ENCODE results near the gene RARG.
"Not testable (repeated sequence)": the region's sequence is repeated elsewhere in the genome, so short reads cannot be mapped to it uniquely, and the experiment has no call there.

RARG gene

GRCh38 chr12:53208877-53209463 is 23.0 kb downstream of the RARG start:
- peaks cover 19% of the 10 kb centered on the region for H3K4me1 ChIP-seq (ENCODE audit: control insufficient read depth, insufficient read depth, low read length)

GRCh38 chr12:53208435-53208834 is 23.6 kb downstream of the RARG start:
- H3K4me3 ChIP-seq (ENCODE audit: low read length): no peak overlapping the region
- no peaks in the 10 kb centered on the region for H3K27me3 ChIP-seq (ENCODE audit: control insufficient read depth, insufficient read depth, low read length)
- no peak overlapping the region for H3K9ac ChIP-seq (ENCODE audit: low read length)
- H3K36me3 ChIP-seq (ENCODE audit: control insufficient read depth, insufficient read depth, low read length): peaks cover 17% of the 10 kb centered on the region
- H3K9me3 ChIP-seq (ENCODE audit: control insufficient read depth, low read length): no peaks in the 10 kb centered on the region
- H3K4me1 ChIP-seq (ENCODE audit: control insufficient read depth, insufficient read depth, low read length): peaks cover 19% of the 10 kb centered on the region

More at GRCh38 chr12:53208877-53209463, 23.0 kb downstream of the RARG start:
- Histone ChIP-seq H3K27me3 (ENCODE audit: control insufficient read depth, insufficient read depth, low read length) (no peaks in the 10 kb centered on the region), H3K4me3 (ENCODE audit: low read length) (no peak overlapping the region), H3K9ac (ENCODE audit: low read length) (no peak overlapping the region), H3K36me3 (ENCODE audit: control insufficient read depth, insufficient read depth, low read length) (peaks cover 17% of the 10 kb centered on the region), H3K9me3 (ENCODE audit: control insufficient read depth, low read length) (no peaks in the 10 kb centered on the region)

- Histone ChIP-seq H3K9ac (ENCODE audit: low read length) (peak within 1 kb of the TSS; percentile 10), H3K4me3 (ENCODE audit: low read length) (no peak within 1 kb of the TSS), H3K4me1 (ENCODE audit: control insufficient read depth, insufficient read depth, low read length) (peaks cover 19% of the 10 kb centered on the region), H3K27me3 (ENCODE audit: control insufficient read depth, insufficient read depth, low read length) (no peaks in the 10 kb centered on the region), H3K9me3 (ENCODE audit: control insufficient read depth, low read length) (no peaks in the 10 kb centered on the region), H3K36me3 (ENCODE audit: control insufficient read depth, insufficient read depth, low read length) (peaks cover 11% of the 10 kb centered on the region)
Observed at GRCh38 chr12:53207042-53207441, 25.0 kb downstream of the RARG start, which contains the start of gene ITGB7. Gene ITGB7 (minus strand): TSS chr12:53207251. CDS start chr12:53200443, 6,808 bp downstream.

- peaks cover 6% of the 10 kb centered on the region for H3K36me3 ChIP-seq (ENCODE audit: control insufficient read depth, insufficient read depth, low read length)
- no peaks in the 10 kb centered on the region for H3K27me3 ChIP-seq (ENCODE audit: control insufficient read depth, insufficient read depth, low read length)
- H3K9me3 ChIP-seq (ENCODE audit: control insufficient read depth, low read length): no peaks in the 10 kb centered on the region
- no peak overlapping the region for H3K4me3 ChIP-seq (ENCODE audit: low read length)
- no peak overlapping the region for H3K9ac ChIP-seq (ENCODE audit: low read length)
- peaks cover 19% of the 10 kb centered on the region for H3K4me1 ChIP-seq (ENCODE audit: control insufficient read depth, insufficient read depth, low read length)
Observed at GRCh38 chr12:53205747-53206419, 26.1 kb downstream of the RARG start.

GRCh38 chr12:53204351-53204750 is 27.7 kb downstream of the RARG start:
- no peaks in the 10 kb centered on the region for H3K36me3 ChIP-seq (ENCODE audit: control insufficient read depth, insufficient read depth, low read length)
- no peaks in the 10 kb centered on the region for H3K9me3 ChIP-seq (ENCODE audit: control insufficient read depth, low read length)
- peaks cover 19% of the 10 kb centered on the region for H3K4me1 ChIP-seq (ENCODE audit: control insufficient read depth, insufficient read depth, low read length)
- H3K4me3 ChIP-seq (ENCODE audit: low read length): no peak overlapping the region
- H3K27me3 ChIP-seq (ENCODE audit: control insufficient read depth, insufficient read depth, low read length): no peaks in the 10 kb centered on the region
- no peak overlapping the region for H3K9ac ChIP-seq (ENCODE audit: low read length)

- H3K9ac ChIP-seq (ENCODE audit: low read length); H3K27me3 ChIP-seq (ENCODE audit: control insufficient read depth, insufficient read depth, low read length); H3K36me3 ChIP-seq (ENCODE audit: control insufficient read depth, insufficient read depth, low read length); H3K9me3 ChIP-seq (ENCODE audit: control insufficient read depth, low read length); H3K4me3 ChIP-seq (ENCODE audit: low read length): not testable (repeated sequence)
- H3K4me1 ChIP-seq (ENCODE audit: control insufficient read depth, insufficient read depth, low read length): peaks cover 13% of the 10 kb centered on the region
Observed at GRCh38 chr12:53202316-53202715, 29.7 kb downstream of the RARG start.

GRCh38 chr12:53201639-53202038 is 30.4 kb downstream of the RARG start:
- Histone ChIP-seq H3K4me1 (ENCODE audit: control insufficient read depth, insufficient read depth, low read length) (peaks cover 13% of the 10 kb centered on the region), H3K27me3 (ENCODE audit: control insufficient read depth, insufficient read depth, low read length) (peaks cover 7% of the 10 kb centered on the region), H3K4me3 (ENCODE audit: low read length) (no peak overlapping the region), H3K9ac (ENCODE audit: low read length) (no peak overlapping the region), H3K36me3 (ENCODE audit: control insufficient read depth, insufficient read depth, low read length) (no peaks in the 10 kb centered on the region), H3K9me3 (ENCODE audit: control insufficient read depth, low read length) (no peaks in the 10 kb centered on the region)

- Histone ChIP-seq H3K9me3 (ENCODE audit: control insufficient read depth, low read length) (no peaks in the 10 kb centered on the region), H3K4me1 (ENCODE audit: control insufficient read depth, insufficient read depth, low read length) (peaks cover 17% of the 10 kb centered on the region), H3K4me3 (ENCODE audit: low read length) (no peak overlapping the region), H3K9ac (ENCODE audit: low read length) (no peak overlapping the region), H3K36me3 (ENCODE audit: control insufficient read depth, insufficient read depth, low read length) (no peaks in the 10 kb centered on the region), H3K27me3 (ENCODE audit: control insufficient read depth, insufficient read depth, low read length) (peaks cover 7% of the 10 kb centered on the region)
Observed at GRCh38 chr12:53201177-53201541, 30.9 kb downstream of the RARG start.

- H3K4me1 ChIP-seq (ENCODE audit: control insufficient read depth, insufficient read depth, low read length): peaks cover 17% of the 10 kb centered on the region
- H3K9me3 ChIP-seq (ENCODE audit: control insufficient read depth, low read length): no peaks in the 10 kb centered on the region
- H3K27me3 ChIP-seq (ENCODE audit: control insufficient read depth, insufficient read depth, low read length): peaks cover 7% of the 10 kb centered on the region
- H3K36me3 ChIP-seq (ENCODE audit: control insufficient read depth, insufficient read depth, low read length): no peaks in the 10 kb centered on the region
- H3K9ac ChIP-seq (ENCODE audit: low read length): no peak overlapping the region
- no peak overlapping the region for H3K4me3 ChIP-seq (ENCODE audit: low read length)
Observed at GRCh38 chr12:53200458-53201176, 31.4 kb downstream of the RARG start.

- Histone ChIP-seq H3K27me3 (ENCODE audit: control insufficient read depth, insufficient read depth, low read length) (peaks cover 7% of the 10 kb centered on the region), H3K9ac (ENCODE audit: low read length) (no peak overlapping the region), H3K9me3 (ENCODE audit: control insufficient read depth, low read length) (no peaks in the 10 kb centered on the region), H3K36me3 (ENCODE audit: control insufficient read depth, insufficient read depth, low read length) (no peaks in the 10 kb centered on the region), H3K4me3 (ENCODE audit: low read length) (no peak overlapping the region), H3K4me1 (ENCODE audit: control insufficient read depth, insufficient read depth, low read length) (peaks cover 17% of the 10 kb centered on the region)
Observed at GRCh38 chr12:53200107-53200457, 31.9 kb downstream of the RARG start.

GRCh38 chr12:53199700-53200099 is 32.3 kb downstream of the RARG start:
- Histone ChIP-seq H3K4me1 (ENCODE audit: control insufficient read depth, insufficient read depth, low read length) (peaks cover 17% of the 10 kb centered on the region), H3K9me3 (ENCODE audit: control insufficient read depth, low read length) (no peaks in the 10 kb centered on the region), H3K4me3 (ENCODE audit: low read length) (no peak overlapping the region)

GRCh38 chr12:53198486-53199110 is 33.4 kb downstream of the RARG start:
- Histone ChIP-seq H3K9me3 (ENCODE audit: control insufficient read depth, low read length) (no peaks in the 10 kb centered on the region), H3K9ac (ENCODE audit: low read length) (no peak overlapping the region), H3K4me3 (ENCODE audit: low read length) (no peak overlapping the region), H3K27me3 (ENCODE audit: control insufficient read depth, insufficient read depth, low read length) (peaks cover 7% of the 10 kb centered on the region), H3K4me1 (ENCODE audit: control insufficient read depth, insufficient read depth, low read length) (peaks cover 17% of the 10 kb centered on the region), H3K36me3 (ENCODE audit: control insufficient read depth, insufficient read depth, low read length) (no peaks in the 10 kb centered on the region)

More at GRCh38 chr12:53199700-53200099, 32.3 kb downstream of the RARG start:
- Histone ChIP-seq H3K9ac (ENCODE audit: low read length) (no peak overlapping the region), H3K27me3 (ENCODE audit: control insufficient read depth, insufficient read depth, low read length) (peaks cover 7% of the 10 kb centered on the region), H3K36me3 (ENCODE audit: control insufficient read depth, insufficient read depth, low read length) (no peaks in the 10 kb centered on the region)
